ENCODE results near the gene DMPK.

GRCh38 chr19:45781214-45782161 lies 802 bp downstream of the DMPK start:
- TF ChIP-seq CTCF (IDR thresholded peaks at IDR 0.05) (no peak), POLR2A (IDR thresholded peaks at IDR 0.05) (peak; percentile 51 to 63 (median 53))

Data from body of pancreas (tissue), 4 donors.